Measurements from ENCODE around the gene RPL34.

- TF ChIP-seq REST (IDR thresholded peaks at IDR 0.05; ENCODE audit: insufficient read depth in 1 of 2, low read depth in 2 of 2, low read length in 2 of 2) (no peak), POLR2AphosphoS5 (IDR thresholded peaks at IDR 0.05; ENCODE audit: low read depth, low read length) (no peak), TAF1 (IDR thresholded peaks at IDR 0.05; ENCODE audit: borderline replicate concordance, insufficient read depth, low read length) (no peak)
Observed at GRCh38 chr4:108651014-108651791, 30.8 kb downstream of the RPL34 start.
